Hepatocyte (in vitro differentiated cells): Measurements from ENCODE around the gene CLCNKB. TPM values are rescaled to one million over a fixed set of nuclear protein-coding genes. Genes with fewer than 3 reads are reported as not detected.
"Not testable (repeated sequence)": the region's sequence is repeated elsewhere in the genome, so short reads cannot be mapped to it uniquely, and the experiment has no call there.

Experiments used
- DNase-seq: peaks from one replicate; pipeline ENCODE4 v3.0.0-alpha.2; 2016; ENCODE audit warnings: low spot score
- H2AFZ ChIP-seq: fragments of 200-600 bp; sonication (generic); 2 replicates; pipeline ENCODE4 v1.6.0; 2016; ENCODE audit warnings: antibody characterized with exemption, mild to moderate bottlenecking
- H3K27ac ChIP-seq: fragments of 200-600 bp; sonication (generic); 2 replicates; pipeline ENCODE4 v1.5.1; 2016; ENCODE audit warnings: mild to moderate bottlenecking
- H3K27me3 ChIP-seq: fragments of 200-600 bp; sonication (generic); 2 replicates; pipeline ENCODE4 v1.6.1; 2016
- H3K36me3 ChIP-seq: fragments of 200-600 bp; sonication (generic); replicated peaks from 2 replicates; pipeline ENCODE4 v1.5.1; 2016; ENCODE audit warnings: low read depth; ENCODE audit not compliant: insufficient read depth
- H3K4me1 ChIP-seq: fragments of 200-600 bp; sonication (generic); 2 replicates; pipeline ENCODE4 v1.5.1; 2016; ENCODE audit warnings: mild to moderate bottlenecking, moderate library complexity; ENCODE audit not compliant: insufficient read depth
- H3K4me2 ChIP-seq: fragments of 200-600 bp; sonication (generic); 2 replicates; pipeline ENCODE4 v1.6.0; 2016
- H3K4me3 ChIP-seq: fragments of 200-600 bp; sonication (generic); 2 replicates; pipeline ENCODE4 v1.5.1; 2016; ENCODE audit warnings: mild to moderate bottlenecking
- H3K79me2 ChIP-seq: fragments of 200-600 bp; sonication (generic); 2 replicates; pipeline ENCODE4 v1.6.0; 2017; ENCODE audit warnings: mild to moderate bottlenecking
- H3K9me2 ChIP-seq: fragments of 200-600 bp; sonication (generic); replicated peaks from 2 replicates; pipeline ENCODE4 v1.6.0; 2017; ENCODE audit warnings: mild to moderate bottlenecking; ENCODE audit not compliant: insufficient read depth
- H3K9me3 ChIP-seq: fragments of 200-600 bp; sonication (generic); 2 replicates; pipeline ENCODE4 v1.5.1; 2016; ENCODE audit warnings: low read depth, mild to moderate bottlenecking
- H4K20me1 ChIP-seq: fragments of 200-600 bp; sonication (generic); 2 replicates; pipeline ENCODE4 v1.6.0; 2016; ENCODE audit warnings: mild to moderate bottlenecking; ENCODE audit not compliant: insufficient read depth, poor library complexity, severe bottlenecking
- CTCF ChIP-seq: fragments of 200-600 bp; sonication (generic); IDR thresholded peaks from 2 replicates; pipeline ENCODE4 v1.5.1; 2016; ENCODE audit warnings: antibody characterized with exemption, mild to moderate bottlenecking; ENCODE audit not compliant: poor library complexity
- EZH2 ChIP-seq: fragments of 200-600 bp; sonication (generic); IDR thresholded peaks from 2 replicates; pipeline ENCODE4 v1.6.1; 2016; ENCODE audit warnings: antibody characterized with exemption, mild to moderate bottlenecking, borderline replicate concordance
- EZH2phosphoT487 ChIP-seq: fragments of 200-600 bp; sonication (generic); IDR thresholded peaks from one replicate; pipeline ENCODE4 v1.6.1; 2018; ENCODE audit warnings: antibody characterized with exemption, mild to moderate bottlenecking, low read depth, moderate library complexity; ENCODE audit not compliant: unreplicated experiment, severe bottlenecking
- WGBS: methylation state at CpG from one replicate; pipeline ENCODE4 v1.1.6; 2016; ENCODE audit warnings: low lambda C conversion rate; ENCODE audit errors: missing lambda C conversion rate; 5-methylcytosine and 5-hydroxymethylcytosine counted together
- polyA plus RNA-seq: library from polyadenylated mRNA; unstranded; fragments of >200 nt; fragmentation: Nextera tagmentation; extraction: Ambion mirVana; gene quantifications from 2 replicates; pipeline ENCODE4 v1.2.1, GENCODE V29; 2016
- total RNA-seq: library from RNA; depleted of rRNA; stranded (reverse); fragments of >200 nt; gene quantifications from 2 replicates; pipeline ENCODE4 v1.2.3, GENCODE V29; 2014

The CLCNKB gene
- total and polyA plus RNA-seq, 2 experiments from 2014 or later, result 0.47 to 1.4 TPM

GRCh38 chr1:16041200-16041599 is 2.4 kb upstream of the CLCNKB start:
- no peaks in the 10 kb centered on the region for H3K79me2 ChIP-seq
- no peaks in the 10 kb centered on the region for H3K9me3 ChIP-seq
- H3K36me3 ChIP-seq, result no peaks in the 10 kb centered on the region
- 85% methylated on average over 8 of the region's 8 CpGs for WGBS
- H3K27me3 ChIP-seq, result no peaks in the 10 kb centered on the region
- H3K4me1 ChIP-seq, result no peaks in the 10 kb centered on the region
- no peak for DNase-seq
- no peak overlapping the region for H3K27ac ChIP-seq
- TF ChIP-seq EZH2phosphoT487, result no peak
- no peak for TF ChIP-seq CTCF
- no peak for TF ChIP-seq EZH2
- no peak overlapping the region for H3K4me3 ChIP-seq
- H3K4me2 ChIP-seq, result no peak overlapping the region
- H3K9me2 ChIP-seq, result no peaks in the 10 kb centered on the region
- no peaks in the 10 kb centered on the region for H4K20me1 ChIP-seq
- no peak overlapping the region for H2AFZ ChIP-seq

- no peak overlapping the region for H2AFZ ChIP-seq
- H4K20me1 ChIP-seq, result no peaks in the 10 kb centered on the region
- H3K27me3 ChIP-seq, result no peaks in the 10 kb centered on the region
- no peaks in the 10 kb centered on the region for H3K4me1 ChIP-seq
- H3K9me3 ChIP-seq, result no peaks in the 10 kb centered on the region
- no peak overlapping the region for H3K27ac ChIP-seq
- WGBS, result 88% methylated on average over 9 of the region's 9 CpGs
- H3K4me2 ChIP-seq, result no peak overlapping the region
- H3K4me3 ChIP-seq, result no peak overlapping the region
- H3K79me2 ChIP-seq, result no peaks in the 10 kb centered on the region
- no peaks in the 10 kb centered on the region for H3K9me2 ChIP-seq
- H3K36me3 ChIP-seq, result no peaks in the 10 kb centered on the region
- DNase-seq, result no peak
- TF ChIP-seq CTCF, result no peak
- no peak for TF ChIP-seq EZH2
- no peak for TF ChIP-seq EZH2phosphoT487
Measured at GRCh38 chr1:16042096-16042495, 1.5 kb upstream of the CLCNKB start.

- not testable (repeated sequence) for H3K79me2 ChIP-seq, H3K9me3 ChIP-seq, H3K4me2 ChIP-seq, H3K27ac ChIP-seq, H3K4me3 ChIP-seq, H4K20me1 ChIP-seq, H2AFZ ChIP-seq, H3K27me3 ChIP-seq, H3K36me3 ChIP-seq, H3K9me2 ChIP-seq, H3K4me1 ChIP-seq, DNase-seq
- WGBS, result 89% methylated on average over 9 of the region's 9 CpGs
Measured at GRCh38 chr1:16042654-16043053, 928 bp upstream of the CLCNKB start.

- H3K36me3 ChIP-seq, result no peaks in the 10 kb centered on the region
- H3K4me1 ChIP-seq, result peaks cover 5% of the 10 kb centered on the region
- no peaks in the 10 kb centered on the region for H4K20me1 ChIP-seq
- no peaks in the 10 kb centered on the region for H3K9me2 ChIP-seq
- no peaks in the 10 kb centered on the region for H3K9me3 ChIP-seq
- no peaks in the 10 kb centered on the region for H3K79me2 ChIP-seq
- H3K4me2 ChIP-seq, result no peak overlapping the region
- no peak overlapping the region for H3K4me3 ChIP-seq
- no peak overlapping the region for H3K27ac ChIP-seq
- DNase-seq, result no peak
- H3K27me3 ChIP-seq, result no peaks in the 10 kb centered on the region
- H2AFZ ChIP-seq, result no peak overlapping the region
- TF ChIP-seq CTCF (no peak), EZH2phosphoT487 (no peak), EZH2 (no peak)
- 100% methylated on average over 5 of the region's 5 CpGs for WGBS
Measured at GRCh38 chr1:16043950-16044349, 368 bp downstream of the CLCNKB start.
